Endometrium (tissue), 2 donors: ENCODE data around the gene LRRC7.
"Not testable (repeated sequence)": the region's sequence is repeated elsewhere in the genome, so short reads cannot be mapped to it uniquely, and the experiment has no call there.

Experiments used
- FAIRE-seq: peaks from 2 replicates; lab custom pipeline; 2012; peaks lifted over from hg19 to GRCh38; lab: Jason Lieb, UNC
- donor health status: control.
- donor health status: control.

The LRRC7 gene

DNA sequence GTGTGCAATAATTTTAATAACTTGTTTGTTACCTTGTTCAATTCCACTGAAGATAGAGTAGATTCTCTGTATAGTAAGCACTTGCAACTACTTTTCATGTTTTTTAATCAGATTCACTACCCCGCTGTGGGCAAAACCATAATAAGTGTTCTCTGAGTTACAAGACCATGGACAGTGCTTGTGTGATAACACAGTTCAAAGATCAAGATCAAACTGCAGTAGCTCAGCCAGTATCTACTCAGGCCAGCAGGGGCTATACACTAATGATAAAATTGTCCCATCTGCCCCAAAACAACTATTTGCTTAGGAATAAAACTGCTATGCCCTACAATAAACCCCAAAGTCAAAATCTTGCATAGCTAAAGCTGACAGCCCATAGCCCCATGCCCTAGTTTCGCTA is 129.6 kb downstream of the LRRC7 start:
- no peak for FAIRE-seq

DNA sequence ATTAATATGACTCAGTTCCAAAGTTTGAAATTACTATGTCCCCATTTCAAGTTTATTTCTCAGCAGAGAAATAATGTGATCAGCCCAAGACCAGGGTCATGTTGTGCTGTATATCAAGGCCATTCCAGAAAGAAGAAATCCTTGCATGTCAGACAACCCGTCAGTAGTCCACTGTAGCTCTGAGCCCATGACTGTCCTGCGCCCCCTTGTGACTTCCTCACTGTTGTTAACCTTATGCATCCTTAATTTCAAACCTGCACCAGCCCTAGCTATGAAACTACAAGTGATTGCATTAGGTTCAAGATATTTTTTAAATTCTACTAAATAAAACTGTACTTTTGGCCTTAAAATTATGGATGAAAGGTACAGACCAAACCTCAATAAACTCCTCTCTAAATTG is 133.0 kb downstream of the LRRC7 start:
- no peak for FAIRE-seq

DNA sequence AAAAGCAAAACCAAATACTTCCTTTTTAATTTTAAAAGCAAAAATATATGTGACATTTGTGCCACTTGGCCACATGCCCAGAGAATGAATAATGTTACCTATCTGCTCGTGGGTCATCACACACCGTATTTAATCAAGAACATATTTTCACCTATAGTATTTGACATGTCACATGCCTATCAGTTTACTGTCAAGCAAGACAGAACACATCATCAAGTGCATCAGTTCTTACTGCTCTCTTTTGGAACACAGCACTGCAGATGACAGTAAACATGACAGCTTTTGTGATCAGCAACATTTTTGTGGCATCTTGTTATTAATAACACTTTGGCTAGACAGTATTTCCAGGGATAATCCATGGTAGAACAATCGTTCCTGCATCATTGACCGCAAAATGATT is 134.4 kb downstream of the LRRC7 start:
- FAIRE-seq = no peak

DNA sequence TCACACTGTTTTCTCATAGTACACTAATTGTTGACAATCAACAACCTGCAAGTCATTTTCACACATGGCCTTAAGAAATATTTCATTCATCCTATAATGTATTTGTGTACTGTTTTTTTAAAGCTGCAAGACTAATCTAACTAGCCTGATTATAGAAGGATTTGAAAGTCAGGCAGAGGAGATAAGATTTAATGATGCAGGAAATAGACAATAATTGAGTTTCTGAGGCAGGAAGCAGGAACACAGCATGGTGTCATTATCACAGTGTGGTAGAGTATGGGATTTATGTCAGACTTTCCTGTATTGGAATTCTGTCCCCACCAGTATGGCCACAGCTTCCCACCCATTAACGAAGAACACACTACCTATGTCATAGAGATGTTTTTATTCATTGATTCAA is 138.8 kb downstream of the LRRC7 start:
- no peak for FAIRE-seq

DNA sequence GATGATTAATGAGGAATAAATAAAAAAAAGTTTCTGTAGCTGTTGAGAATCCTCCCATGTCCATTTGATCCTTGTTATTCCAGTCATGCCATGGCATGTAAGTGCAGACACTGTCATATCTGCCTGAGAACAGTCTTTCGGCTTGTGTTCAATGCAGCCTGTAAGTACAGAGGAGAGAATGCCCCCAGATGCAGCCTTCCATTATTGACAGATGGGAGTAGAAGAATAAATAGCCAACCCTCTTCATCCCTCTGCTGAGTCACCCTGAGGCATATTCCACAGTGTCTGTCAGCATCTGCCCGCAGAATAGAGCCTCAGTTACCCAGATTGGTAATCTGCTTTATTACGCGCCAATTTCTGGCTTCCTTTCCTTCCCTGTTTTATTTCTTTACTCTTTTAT is 139.4 kb downstream of the LRRC7 start:
- no peak for FAIRE-seq

DNA sequence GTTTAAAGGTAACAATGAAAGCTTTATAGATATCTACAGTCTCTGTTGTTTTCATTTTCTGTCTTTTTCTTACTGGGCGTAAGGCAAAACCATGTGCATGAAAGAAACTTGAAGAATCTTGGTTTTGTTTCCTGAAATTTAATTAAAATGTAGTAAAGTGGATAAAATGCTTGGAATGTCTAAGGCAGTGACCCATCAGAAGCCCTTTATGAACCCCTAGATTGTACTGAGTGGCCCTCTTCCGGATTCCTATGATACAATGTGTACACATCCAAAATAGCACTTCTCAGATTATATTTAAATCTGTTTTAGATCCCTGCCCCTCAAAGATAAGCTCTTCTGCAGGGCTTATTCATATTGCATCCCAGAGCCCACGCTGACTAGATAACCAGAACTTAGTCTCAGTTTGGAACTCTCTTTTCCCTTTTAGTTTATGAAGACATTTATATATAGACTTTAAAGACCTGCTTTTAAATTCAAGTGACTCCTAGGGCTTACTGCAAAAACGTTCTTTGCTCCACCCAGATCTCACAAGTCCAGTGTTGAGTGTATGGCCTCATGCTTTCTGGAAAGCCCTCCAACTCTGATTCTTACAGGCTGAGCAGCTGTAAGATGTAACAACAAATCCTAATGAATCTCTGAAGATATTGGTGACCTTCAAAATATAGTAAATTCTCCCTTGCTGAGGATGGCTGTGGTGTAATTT is 142.9 kb downstream of the LRRC7 start:
- no peak for FAIRE-seq

DNA sequence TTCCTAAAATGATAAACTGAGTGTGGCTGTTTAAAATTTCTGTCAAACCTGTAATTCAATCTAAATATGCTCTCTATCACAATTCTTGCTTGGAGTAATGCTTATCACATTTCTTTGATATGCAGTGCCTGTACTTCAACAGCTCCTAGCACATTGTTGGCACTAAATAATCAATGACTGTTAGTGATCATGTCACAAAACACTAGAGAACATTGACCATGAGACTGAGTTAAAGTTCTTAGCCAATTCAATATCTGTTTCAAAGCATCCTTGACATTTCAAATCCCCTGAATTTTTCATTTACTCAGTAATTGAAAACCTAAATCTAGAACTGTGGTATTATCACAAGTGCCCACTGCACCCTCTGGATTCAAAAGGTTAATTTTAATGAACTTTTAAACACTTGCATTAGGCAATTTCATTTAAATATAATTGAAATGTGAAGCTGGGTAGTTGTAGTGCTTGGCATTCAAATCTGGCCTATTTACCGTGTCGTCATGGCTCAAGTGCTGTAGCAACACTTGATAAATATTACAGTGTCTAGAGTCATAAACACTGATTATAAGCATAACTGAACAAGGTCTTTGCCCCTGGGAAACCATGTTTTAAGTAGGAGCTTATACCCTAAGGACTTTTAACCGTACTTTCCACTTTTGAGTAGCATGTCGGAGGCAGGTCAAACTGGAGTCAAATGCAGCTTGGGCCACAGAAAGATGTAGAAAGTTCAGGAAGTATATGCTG is 143.6 kb downstream of the LRRC7 start:
- no peak for FAIRE-seq

DNA sequence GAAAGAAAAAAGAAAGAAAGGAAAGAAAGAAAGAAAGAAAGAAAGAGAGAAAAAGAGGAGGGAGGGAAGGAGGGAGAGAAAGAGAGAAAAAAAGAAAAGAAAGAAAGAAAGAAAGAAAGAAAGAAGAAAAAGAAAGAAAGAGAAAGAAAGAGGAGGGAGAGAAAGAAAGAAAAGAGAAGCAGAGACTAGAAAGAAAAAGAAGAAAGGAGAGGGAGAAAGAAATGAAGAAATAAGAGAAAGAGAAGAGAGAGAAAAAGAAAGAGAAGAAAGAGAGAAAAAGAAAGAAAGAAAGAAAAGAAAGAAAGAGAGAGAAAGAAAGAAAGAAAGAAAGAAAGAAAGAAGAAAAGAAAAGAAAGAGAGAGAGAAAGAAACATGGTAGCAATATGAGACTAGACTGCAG is 150.1 kb downstream of the LRRC7 start:
- not testable (repeated sequence) for FAIRE-seq

DNA sequence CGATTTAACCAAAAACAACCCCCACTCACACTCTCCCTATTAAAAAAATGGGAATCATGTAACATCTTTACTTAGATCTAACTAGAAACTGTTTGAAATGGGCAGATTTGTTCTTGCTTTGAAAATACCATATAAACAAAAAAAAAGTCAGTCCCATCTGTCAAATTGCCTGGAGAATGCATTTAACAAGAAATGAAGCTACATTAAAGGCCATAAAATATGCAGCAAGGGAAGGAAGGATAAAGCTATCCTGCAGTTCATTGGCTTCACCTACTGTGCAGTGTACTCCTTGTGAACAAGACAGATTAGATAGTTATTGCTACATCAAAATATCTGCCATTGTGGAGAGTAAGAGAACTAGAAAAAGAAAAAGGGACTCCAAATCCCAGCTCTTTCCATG is 160.5 kb downstream of the LRRC7 start:
- no peak for FAIRE-seq

DNA sequence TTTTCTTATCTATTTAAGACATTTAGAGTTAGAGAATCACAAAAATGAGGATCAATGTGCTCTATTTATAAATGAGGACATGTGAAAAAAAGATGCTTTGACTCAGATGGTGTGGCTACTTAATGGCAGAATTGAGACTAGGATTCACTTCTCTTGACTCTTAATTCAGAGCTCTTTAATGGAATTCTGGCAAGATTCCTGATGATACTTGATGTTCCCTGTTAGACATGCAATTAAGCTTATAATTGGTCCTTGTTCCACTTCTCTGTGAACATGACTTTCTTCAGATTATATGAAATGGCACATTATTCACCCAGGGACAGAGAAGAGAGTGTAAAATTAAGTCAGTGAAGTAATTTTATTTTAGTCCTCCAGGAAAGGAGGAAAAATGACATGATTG is 165.3 kb downstream of the LRRC7 start:
- no peak for FAIRE-seq

DNA sequence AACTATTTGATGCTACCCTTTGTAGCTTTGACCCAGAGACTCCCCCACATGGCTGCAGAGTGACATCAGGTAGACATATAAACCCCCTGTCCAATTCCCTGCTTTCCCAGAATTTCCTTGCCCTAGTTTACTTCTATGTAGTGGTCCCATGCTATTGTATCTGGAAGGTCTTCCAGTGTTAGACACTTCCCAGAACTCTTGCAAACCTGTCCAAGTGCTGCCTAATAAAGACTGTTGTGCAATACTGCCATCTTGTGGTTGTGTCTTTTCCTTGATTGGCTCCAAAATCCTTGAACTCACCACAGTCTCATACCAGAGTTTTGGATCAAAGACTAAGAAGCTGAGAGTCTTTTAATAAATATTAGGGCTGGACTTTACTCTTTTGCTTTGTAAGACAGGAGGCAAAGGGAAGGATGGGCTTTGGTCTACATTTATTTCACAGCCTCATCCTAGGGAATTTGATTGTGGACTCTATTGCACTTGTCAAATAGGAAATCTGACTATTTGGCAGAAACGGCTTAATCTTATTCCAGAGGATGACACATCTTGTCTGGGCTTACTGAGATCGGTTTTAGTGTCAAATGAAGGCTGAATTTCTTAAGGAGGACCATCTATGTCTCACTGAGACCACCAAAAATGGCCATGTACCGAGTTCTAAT is 169.9 kb downstream of the LRRC7 start:
- no peak for FAIRE-seq

DNA sequence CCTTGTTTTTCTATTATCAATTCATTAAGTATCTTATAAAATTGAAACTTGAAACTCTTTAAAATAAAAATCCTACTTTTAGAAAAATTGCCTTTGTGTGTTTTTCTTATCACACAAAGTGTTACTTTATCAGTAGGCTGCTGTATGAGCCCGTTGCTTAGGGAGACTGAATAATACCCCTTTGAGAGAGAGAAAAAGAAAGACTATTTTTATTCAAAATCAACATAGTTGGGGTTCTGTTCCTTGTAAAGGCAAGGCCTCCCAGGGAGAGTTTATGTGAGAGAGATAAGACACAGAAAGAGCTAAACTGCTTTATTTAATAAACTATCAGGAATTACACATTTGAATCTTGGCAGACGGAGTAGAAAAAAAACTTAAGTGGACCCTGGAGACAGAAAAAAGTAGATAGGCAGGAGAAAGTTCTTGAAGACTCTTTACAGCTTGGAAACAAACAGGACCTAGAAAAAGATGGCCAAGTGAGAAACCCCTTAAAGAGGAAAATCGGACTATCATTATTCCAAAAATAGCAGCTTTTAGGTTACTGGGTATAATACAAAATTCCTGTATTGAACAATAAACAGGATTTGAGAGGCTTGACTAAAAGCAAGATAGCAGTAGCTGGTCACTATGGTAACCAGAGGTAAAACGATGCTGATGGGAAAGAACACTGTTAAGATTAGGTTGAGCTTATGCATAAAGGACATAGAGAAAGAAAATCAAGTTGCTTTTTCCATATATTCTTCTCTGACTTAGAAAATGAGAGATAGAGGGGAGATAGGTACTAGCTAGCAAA is 170.9 kb downstream of the LRRC7 start:
- FAIRE-seq = peak; percentile 79

DNA sequence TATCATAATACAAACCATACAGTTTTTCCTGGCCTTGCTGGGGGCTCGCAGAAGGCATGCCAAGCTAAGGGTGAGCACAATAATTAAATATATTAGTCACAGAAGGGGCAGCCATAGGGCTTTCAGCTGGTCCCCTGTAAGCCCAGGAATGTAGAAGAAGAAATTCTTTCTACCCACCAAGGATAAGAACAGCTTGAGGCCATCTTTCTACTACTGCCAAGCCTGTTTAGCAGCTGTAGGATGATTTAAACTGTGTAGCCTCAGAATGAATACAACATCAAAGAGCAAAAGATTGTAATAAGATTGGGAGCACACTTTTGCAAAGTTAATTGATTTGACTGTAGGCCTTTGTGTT is 171.5 kb downstream of the LRRC7 start:
- FAIRE-seq = no peak

DNA sequence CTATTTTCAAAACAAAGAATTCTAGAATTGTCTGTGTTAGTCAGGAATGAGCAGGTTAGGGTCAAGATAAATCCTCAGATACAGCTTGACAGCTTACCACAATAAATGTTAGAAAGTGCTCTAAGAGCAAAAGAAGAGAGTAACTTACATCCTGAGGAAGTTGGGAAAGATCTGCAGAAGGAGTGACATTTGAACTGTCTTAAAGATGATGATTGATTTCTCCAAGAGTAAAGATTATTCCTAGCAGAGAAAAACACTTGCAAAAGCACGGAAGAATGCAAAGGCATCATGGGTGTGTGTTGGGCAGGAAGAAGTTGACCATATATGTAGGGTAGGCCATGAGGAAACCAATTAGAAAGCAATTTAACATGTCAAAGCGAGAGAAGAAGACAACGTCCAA is 175.4 kb downstream of the LRRC7 start:
- FAIRE-seq = no peak

DNA sequence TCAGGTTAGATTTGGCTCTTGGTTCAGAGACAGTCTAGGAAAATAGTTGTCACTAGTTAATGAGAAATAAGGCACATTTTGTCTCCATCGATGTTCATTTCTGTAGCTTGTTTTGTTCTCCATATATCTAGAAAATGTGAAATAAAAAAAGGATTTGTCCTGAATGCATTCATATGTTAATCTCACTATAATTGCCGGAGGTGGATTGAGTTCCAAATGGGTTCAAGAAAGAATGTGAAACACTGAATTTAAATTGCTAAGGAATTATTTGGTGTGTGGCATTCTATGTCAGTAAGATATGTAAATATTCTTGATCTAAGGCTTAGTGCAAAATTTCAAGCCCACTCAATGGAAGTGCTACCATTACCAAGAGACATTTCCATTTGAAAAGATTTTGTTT is 176.7 kb downstream of the LRRC7 start:
- no peak for FAIRE-seq

DNA sequence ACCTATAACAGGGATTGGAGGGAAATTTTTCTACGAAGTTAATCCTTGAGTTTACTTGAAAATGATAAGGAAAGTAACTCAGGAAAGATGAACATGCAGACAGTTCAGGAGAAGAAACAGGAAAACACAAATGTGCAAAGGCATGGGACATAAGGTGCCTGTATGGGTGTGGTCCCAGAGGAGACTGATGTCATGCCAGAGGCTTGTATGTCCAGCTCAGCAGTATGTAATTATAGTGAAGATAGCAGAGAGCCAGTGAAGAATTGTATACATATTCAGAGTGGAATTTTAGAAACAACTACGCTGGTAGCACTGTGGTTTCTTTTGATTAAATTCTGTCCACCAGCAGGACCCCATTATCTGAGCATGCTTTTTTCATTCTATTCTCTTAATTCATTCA is 179.5 kb downstream of the LRRC7 start:
- FAIRE-seq = no peak

DNA sequence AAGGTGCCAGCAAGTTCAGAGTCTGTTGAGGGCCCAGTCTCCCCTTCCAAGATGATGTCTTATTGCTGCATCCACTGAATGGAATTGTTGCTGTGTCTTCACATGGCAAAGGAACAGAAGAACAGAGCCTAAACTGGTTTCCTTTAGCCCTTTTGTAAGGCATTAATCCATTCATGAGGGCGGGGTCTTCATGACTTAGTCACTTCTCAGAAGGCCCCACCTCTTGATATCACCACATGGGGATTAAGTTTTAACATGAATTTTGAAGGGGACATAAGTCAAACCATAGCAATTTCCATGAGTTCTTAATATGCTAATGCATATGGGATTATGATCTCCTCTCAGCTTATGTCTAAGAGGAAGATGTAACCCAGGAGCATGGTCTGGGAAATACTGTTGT is 182.9 kb downstream of the LRRC7 start:
- no peak for FAIRE-seq

DNA sequence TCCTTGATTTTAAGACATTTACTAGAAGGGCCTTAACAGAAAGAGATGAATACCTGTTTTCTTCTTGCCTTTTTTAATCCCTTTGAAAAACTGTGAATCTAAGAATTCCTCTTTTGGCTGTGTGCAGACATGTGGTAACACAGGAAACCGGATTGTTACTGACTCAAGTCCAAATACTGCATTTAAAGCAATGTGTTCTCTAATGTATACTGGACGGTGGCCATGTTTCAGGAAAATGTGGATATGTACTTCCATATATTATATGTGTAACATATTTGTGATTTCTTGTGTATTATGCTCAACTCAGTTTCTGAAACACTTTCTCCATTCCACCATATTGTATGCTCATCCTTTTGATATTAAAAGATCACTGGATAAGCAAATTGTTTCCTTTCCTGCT is 185.1 kb downstream of the LRRC7 start:
- no peak for FAIRE-seq

DNA sequence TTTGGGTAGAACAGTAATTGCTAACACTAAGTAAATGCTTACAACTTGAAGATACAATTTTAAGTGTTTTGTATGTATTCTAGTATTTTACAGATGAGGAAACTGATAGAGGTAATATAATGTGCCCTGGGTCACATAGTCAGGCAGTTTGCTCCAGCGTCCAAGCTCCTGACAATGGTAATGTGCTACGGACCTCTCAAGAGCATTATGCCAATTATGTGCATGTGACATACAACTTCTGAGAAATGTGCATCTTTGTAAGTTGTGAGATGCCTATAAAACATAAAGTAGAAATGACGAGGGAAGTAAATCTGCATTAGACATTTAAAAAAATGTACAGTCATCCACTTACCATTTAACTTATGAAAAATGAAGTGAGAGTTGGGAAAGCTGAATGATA is 186.8 kb downstream of the LRRC7 start:
- FAIRE-seq = no peak

DNA sequence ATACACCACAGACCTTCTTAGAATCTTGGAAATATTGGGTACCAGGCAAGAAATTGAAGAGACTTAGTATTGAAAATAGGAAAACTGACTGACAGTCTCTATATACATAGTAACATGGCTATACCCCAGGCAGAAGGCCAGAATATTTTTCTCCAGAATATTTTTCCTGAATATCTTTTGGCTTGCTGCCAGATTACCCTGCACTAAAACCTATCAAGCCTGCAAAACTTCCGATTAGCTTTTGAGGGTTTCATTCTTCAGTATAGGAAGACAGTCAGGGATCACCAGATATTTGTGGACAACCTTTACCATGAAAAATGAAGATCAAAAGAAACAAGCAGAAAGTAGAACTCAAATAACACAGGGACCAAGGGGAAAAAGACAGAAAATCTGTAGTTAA is 187.9 kb downstream of the LRRC7 start:
- no peak for FAIRE-seq

DNA sequence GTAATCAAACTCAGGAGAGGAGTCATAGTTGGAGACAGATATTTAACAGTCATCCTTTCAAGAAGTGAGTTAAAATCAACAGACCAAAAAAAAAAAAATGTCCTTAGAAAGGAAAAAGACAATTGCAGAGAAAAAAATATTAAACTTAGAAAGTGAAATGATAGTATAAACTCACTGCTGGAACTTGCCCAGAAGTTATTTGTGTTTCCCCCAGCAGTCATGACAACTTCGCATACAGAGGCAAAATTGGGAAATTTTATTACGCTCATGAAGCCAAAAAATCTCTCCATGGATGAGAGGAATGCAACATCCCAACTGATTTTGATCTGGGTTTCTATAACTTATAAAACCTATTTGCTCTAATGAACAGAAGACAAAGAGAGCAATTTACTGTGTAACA is 198.2 kb downstream of the LRRC7 start:
- FAIRE-seq = no peak

DNA sequence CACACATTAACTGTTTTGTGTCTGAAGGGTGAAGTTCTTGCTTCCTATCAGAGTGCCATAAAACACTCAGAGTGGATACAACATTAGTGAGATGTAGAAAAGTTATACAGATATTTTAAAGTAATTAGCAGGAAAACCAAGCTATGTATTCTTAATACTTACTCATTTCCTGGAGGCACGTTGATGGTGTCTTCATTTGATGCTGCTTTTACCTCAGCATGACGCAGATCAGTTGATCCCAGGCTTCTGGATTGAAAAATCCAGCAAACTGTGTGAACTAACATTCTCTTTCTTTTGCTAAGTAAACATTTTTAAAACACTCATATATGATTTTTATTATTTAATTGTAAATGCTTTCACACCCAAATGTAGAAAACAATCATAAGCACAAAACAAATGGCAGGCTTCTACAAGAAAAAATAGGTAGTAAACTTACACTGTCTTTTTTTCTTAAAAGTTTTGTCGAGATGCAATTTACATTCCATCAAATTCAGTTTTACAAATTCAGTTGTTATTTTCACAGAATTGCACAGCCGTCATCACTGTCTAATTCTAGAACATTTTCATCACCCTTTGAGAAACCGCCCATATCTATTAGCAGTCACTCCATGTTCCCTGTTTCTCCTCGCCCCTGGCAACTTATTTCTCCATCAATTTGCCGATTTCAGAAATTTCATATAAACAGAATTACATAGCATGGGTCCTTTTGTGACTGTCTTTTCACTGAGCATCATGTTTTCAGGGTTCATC is 198.9 kb downstream of the LRRC7 start:
- no peak for FAIRE-seq
